NB4 (cell line): Measurements from ENCODE around the gene HMGN4.

Experiments
- CTCF ChIP-seq: IDR thresholded peaks from one replicate; pipeline ENCODE4 v1.5.1; 2012; ENCODE audit warnings: low read depth, low read length
- POLR2A ChIP-seq: IDR thresholded peaks from 2 replicates; pipeline ENCODE4 v1.6.1; 2011; ENCODE audit warnings: mild to moderate bottlenecking; ENCODE audit not compliant: insufficient read length; ENCODE audit errors: extremely low read depth

DNA sequence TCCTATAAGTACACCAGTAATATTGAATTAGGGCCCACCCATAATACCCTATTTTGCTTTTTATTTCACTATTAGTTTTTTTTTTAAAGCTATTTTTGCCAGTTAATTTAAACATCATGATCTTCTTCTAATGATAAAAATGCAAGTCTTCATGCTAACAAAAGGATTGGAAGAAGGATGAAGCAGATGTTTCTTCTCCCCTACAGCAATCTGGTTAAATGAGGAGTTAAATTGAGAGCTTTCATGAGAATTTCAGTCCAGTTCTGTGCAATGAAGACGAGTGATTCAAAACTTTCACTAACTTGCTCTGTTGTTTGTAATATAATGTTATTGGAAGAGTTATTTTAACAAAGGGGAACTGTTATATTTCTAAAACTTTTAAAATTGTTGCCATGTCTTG, 3.4 kb downstream of the HMGN4 start:
- TF ChIP-seq CTCF = no peak
- no peak for TF ChIP-seq POLR2A
